Suprapubic skin (tissue), 3 donors: ENCODE measurements around the gene FGF2.
"Not testable (repeated sequence)": the region's sequence is repeated elsewhere in the genome, so short reads cannot be mapped to it uniquely, and the experiment has no call there.

Source experiments
- CTCF ChIP-seq, 2 donors: fragments of 200-600 bp in 1 of 2; fragments of 450-650 bp in 1 of 2; sonication (generic) in 1 of 2; IDR thresholded peaks; one replicate each; pipeline ENCODE4 v1.5.1; 2016 to 2019; ENCODE audit warnings: antibody characterized with exemption in 2 of 2, mild to moderate bottlenecking in 1 of 2, moderate library complexity in 1 of 2
- POLR2A ChIP-seq, 2 donors: fragments of 450-650 bp; IDR thresholded peaks; one replicate each; pipeline ENCODE4 v1.6.1; 2017; ENCODE audit warnings: antibody characterized with exemption in 2 of 2, mild to moderate bottlenecking in 2 of 2, moderate library complexity in 2 of 2

DNA sequence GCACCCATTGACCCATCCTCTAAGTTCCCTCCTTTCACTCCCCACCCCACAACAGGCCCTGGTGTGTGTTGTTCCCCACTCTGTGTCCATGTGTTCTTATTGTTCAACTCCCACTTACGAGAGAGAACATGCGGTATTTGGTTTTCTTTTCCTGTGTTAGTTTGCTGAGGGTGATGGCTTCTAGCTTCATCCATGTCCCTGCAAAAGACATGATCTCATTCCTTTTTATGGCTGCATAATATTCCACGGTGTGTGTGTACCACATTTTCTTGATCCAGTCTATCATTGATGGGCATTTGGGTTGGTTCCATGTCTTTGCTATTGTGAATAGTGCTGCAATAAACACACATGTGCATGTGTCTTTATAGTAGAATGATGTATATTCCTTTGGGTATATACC lies 41.6 kb downstream of the FGF2 start:
- TF ChIP-seq CTCF, POLR2A (IDR thresholded peaks at IDR 0.05): not testable (repeated sequence)
